Measurements from ENCODE around the gene ADAMTS17. TPM values are rescaled to one million over a fixed set of nuclear protein-coding genes. Genes with fewer than 3 reads are reported as not detected.
A peak's percentile ranks its signal among the peaks of the same experiment; 100 is the strongest.

The ADAMTS17 gene
- total RNA-seq, 4 donors from 2014 or later = 6.0 to 17.6 (median 8.2) TPM

DNA sequence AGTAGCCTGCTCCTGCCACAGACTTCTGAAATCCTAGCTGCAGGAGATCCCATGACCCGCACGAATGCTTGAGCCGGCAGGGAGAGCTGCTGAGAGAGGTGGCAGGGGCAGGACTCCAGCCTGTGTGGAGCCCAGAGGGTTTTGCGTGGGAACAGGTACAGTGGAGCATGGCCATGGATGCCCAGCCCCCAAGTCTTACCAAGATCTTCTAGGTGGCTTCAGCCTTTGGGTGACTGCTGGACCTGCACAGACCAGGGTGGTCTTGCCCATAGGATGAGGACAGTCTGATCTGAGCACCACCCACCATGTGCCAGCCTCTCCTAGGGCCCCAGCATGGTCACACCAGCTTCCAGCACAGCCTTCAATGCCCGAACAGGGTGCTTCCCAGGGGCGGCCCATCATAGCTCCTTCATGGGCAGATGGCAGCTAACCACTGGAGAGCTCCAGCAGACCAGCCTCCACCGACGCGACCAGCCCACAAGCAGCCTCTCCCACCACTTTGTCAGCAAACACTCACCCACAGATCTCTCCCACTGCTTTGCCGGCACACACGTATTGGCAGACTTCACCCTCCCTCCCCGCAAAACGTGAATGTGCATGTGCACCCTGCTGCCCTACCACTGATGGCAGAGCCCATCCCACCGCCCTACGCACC lies 56.0 kb downstream of the ADAMTS17 start:
- Histone ChIP-seq H3K27ac (no peak overlapping the region), H3K4me3 (no peak overlapping the region), H3K9me3 (no peaks in the 10 kb centered on the region), H3K27me3 (no peaks in the 10 kb centered on the region), H3K36me3 (no peaks in the 10 kb centered on the region), H3K4me1 (peaks cover 0 to 3% (median 0%) of the 10 kb centered on the region in 4 donors)
- intact Hi-C loops (cut with DNase I; ENCODE audit: low total_unique reads) = no loop called here
- no peak for DNase-seq
- WGBS, 2 donors (ENCODE audit: low coverage in 1 of 2) = 94% methylated on average over 15 of the region's 15 CpGs; no CpG with 5 or more reads in 1 of the 2 donors
- TF ChIP-seq EP300 (IDR thresholded peaks at IDR 0.05; ENCODE audit: low read depth) (no peak), POLR2AphosphoS5 (IDR thresholded peaks at IDR 0.05) (no peak), POLR2A (IDR thresholded peaks at IDR 0.05) (no peak)
- TF ChIP-seq, protein P1, sequence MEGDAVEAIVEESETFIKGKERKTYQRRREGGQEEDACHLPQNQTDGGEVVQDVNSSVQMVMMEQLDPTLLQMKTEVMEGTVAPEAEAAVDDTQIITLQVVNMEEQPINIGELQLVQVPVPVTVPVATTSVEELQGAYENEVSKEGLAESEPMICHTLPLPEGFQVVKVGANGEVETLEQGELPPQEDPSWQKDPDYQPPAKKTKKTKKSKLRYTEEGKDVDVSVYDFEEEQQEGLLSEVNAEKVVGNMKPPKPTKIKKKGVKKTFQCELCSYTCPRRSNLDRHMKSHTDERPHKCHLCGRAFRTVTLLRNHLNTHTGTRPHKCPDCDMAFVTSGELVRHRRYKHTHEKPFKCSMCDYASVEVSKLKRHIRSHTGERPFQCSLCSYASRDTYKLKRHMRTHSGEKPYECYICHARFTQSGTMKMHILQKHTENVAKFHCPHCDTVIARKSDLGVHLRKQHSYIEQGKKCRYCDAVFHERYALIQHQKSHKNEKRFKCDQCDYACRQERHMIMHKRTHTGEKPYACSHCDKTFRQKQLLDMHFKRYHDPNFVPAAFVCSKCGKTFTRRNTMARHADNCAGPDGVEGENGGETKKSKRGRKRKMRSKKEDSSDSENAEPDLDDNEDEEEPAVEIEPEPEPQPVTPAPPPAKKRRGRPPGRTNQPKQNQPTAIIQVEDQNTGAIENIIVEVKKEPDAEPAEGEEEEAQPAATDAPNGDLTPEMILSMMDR (IDR thresholded peaks at IDR 0.05) = no peak
- in situ Hi-C loops (cut with MboI; ENCODE audit: low pct_ligation_motif_present in 1 of 4, low pct_unique_long_range_greater_than_20kb in 1 of 4, low sequenced_read_pairs in 3 of 4) = no loop called here

DNA sequence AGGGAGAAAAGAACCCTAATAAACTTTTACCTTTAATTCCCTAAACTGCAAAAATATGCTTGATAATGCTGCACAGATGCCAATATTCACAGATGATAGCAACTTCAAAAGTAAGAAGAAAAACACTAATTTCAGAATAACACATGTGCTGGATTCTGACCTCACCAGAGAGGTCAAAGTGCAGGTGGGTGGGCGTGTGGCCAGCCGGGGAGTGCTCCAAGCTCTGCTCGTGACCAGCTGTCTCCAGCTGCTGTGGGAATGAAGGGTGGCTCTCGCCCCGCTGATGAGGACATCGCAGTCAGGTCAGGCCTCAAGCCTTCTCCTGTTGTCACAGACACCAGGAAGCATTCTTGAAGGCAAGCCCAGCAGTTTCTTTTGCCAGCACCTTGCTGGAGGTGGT lies 57.1 kb downstream of the ADAMTS17 start:
- DNase-seq = peak; percentile 36
- Histone ChIP-seq H3K27ac (no peak overlapping the region), H3K9me3 (no peaks in the 10 kb centered on the region), H3K36me3 (no peaks in the 10 kb centered on the region), H3K4me3 (no peak overlapping the region), H3K4me1 (peaks cover 0 to 3% (median 0%) of the 10 kb centered on the region in 4 donors), H3K27me3 (no peaks in the 10 kb centered on the region)
- in situ Hi-C loops (cut with MboI; ENCODE audit: low pct_ligation_motif_present in 1 of 4, low pct_unique_long_range_greater_than_20kb in 1 of 4, low sequenced_read_pairs in 3 of 4) (no loop called here), intact Hi-C loops (cut with DNase I; ENCODE audit: low total_unique reads) (no loop called here)
- WGBS, 2 donors (ENCODE audit: low coverage in 1 of 2) = 26 to 39% methylated on average over 6 of the region's 6 CpGs
- TF ChIP-seq POLR2AphosphoS5 (IDR thresholded peaks at IDR 0.05) (peak; percentile 37 to 70 (median 56)), POLR2A (IDR thresholded peaks at IDR 0.05) (no peak), EP300 (IDR thresholded peaks at IDR 0.05; ENCODE audit: low read depth) (no peak)
- TF ChIP-seq, protein P1 (IDR thresholded peaks at IDR 0.05) = no peak

DNA sequence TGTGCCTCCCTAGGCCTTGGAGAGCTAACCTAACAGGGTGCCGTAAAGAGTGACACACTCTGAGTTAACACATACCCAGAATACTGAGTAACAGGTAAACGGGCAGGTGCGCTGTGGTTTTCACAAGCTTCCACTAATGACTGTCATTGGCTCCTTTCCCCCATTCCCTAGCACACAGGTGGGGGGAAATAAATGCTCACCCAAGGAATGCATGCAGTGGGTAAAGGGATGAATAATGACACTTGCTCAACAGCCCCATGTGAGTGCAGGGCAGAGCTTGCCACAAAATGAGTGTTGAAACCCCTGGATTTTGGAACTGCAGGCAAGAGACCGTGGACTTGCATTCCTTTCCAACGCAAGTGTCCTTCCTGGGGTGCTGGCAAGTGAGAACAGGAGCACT lies 57.6 kb downstream of the ADAMTS17 start:
- Histone ChIP-seq H3K9me3 (no peaks in the 10 kb centered on the region), H3K27ac (no peak overlapping the region), H3K4me3 (no peak overlapping the region), H3K36me3 (no peaks in the 10 kb centered on the region), H3K27me3 (no peaks in the 10 kb centered on the region), H3K4me1 (peaks cover 0 to 3% (median 0%) of the 10 kb centered on the region in 4 donors)
- intact Hi-C loops (cut with DNase I; ENCODE audit: low total_unique reads) (no loop called here), in situ Hi-C loops (cut with MboI; ENCODE audit: low pct_ligation_motif_present in 1 of 4, low pct_unique_long_range_greater_than_20kb in 1 of 4, low sequenced_read_pairs in 3 of 4) (no loop called here)
- no peak for DNase-seq
- whole genome bisulfite sequencing, 2 donors (ENCODE audit: low coverage in 1 of 2) = 58 to 75% methylated on average over 4 to 5 of the region's 5 CpGs
- no peak for TF ChIP-seq POLR2AphosphoS5 (IDR thresholded peaks at IDR 0.05)
- TF ChIP-seq EP300 (IDR thresholded peaks at IDR 0.05; ENCODE audit: low read depth) = no peak
- TF ChIP-seq POLR2A (IDR thresholded peaks at IDR 0.05) = no peak
- TF ChIP-seq, protein P1 (IDR thresholded peaks at IDR 0.05) = no peak

DNA sequence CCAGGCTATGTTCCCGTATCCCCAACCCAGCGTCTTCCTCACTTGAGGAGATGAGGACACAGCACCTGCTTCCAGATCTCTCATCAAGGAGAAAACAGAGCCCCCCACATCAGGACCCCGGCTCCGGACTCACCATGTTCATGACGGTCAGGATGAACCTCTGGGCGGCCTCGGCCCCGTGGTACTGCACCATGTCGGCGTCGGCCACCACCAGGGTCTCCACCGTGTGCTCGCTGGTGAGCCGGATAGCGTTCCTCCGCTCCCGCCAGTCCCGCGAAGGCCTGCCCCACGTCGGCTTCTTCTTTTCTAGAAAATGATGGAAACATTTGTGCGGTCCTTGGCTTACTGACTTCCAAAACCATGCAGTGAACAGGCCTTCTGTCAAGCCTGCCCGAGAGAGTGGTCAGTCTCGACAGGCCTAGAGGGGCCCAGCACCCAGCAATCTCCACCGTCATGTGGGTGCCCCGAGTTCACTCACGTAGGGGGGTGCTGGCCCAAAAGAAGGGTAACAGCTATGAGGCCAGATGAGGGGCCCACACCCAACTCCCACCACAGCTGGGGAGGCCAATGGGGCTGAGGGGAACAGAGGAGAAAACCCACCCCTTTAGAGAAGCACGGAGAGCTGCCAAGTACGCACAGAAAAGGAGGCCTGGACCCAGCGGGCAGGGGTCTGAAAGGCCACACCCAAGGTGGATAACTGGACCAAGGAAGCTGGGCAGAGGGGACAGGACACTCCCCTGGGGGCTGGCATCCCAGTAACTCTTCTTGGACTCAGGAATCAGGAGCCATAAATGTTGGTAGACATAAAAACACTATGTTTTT lies 60.5 kb downstream of the ADAMTS17 start:
- peaks cover 0 to 3% (median 0%) of the 10 kb centered on the region in 4 donors for H3K4me1 ChIP-seq
- in situ Hi-C loops (cut with MboI; ENCODE audit: low pct_ligation_motif_present in 1 of 4, low pct_unique_long_range_greater_than_20kb in 1 of 4, low sequenced_read_pairs in 3 of 4) = no loop called here
- no peak for DNase-seq
- H3K27ac ChIP-seq = no peak overlapping the region
- H3K4me3 ChIP-seq = no peak overlapping the region
- H3K36me3 ChIP-seq = no peaks in the 10 kb centered on the region
- 87% methylated on average over 30 of the region's 30 CpGs; no CpG with 5 or more reads in 1 of the 2 donors for WGBS, 2 donors (ENCODE audit: low coverage in 1 of 2)
- intact Hi-C loops (cut with DNase I; ENCODE audit: low total_unique reads) = no loop called here
- no peak for TF ChIP-seq POLR2AphosphoS5 (IDR thresholded peaks at IDR 0.05)
- TF ChIP-seq POLR2A (IDR thresholded peaks at IDR 0.05) = no peak
- TF ChIP-seq, protein P1 (IDR thresholded peaks at IDR 0.05) = no peak
- no peak for TF ChIP-seq EP300 (IDR thresholded peaks at IDR 0.05; ENCODE audit: low read depth)
- H3K9me3 ChIP-seq = no peaks in the 10 kb centered on the region
- H3K27me3 ChIP-seq = no peaks in the 10 kb centered on the region
